Vagina (tissue), 2 donors: ENCODE results near the gene PPOX.

Experiments used
- CTCF ChIP-seq, 3 experiments: fragments of 450-650 bp in 2 of 3; fragments of 200-600 bp in 1 of 3; sonication (generic) in 1 of 3; IDR thresholded peaks; one replicate each; pipeline ENCODE4 v1.5.1; 2017 to 2019; ENCODE audit warnings: antibody characterized with exemption in 3 of 3, mild to moderate bottlenecking in 2 of 3, moderate library complexity in 2 of 3
- POLR2A ChIP-seq, 2 donors: fragments of 450-650 bp; IDR thresholded peaks; one replicate each; pipeline ENCODE4 v1.6.1; 2017; ENCODE audit warnings: antibody characterized with exemption in 2 of 2, mild to moderate bottlenecking in 2 of 2, moderate library complexity in 2 of 2

GRCh38 chr1:161190962-161191521 lies 24.8 kb downstream of the PPOX start:
- TF ChIP-seq POLR2A (IDR thresholded peaks at IDR 0.05) (no peak), CTCF (IDR thresholded peaks at IDR 0.05) (no peak)
